HCT116 (cell line): ENCODE measurements around the gene TMEM150A. TPM values are rescaled to one million over a fixed set of nuclear protein-coding genes. Genes with fewer than 3 reads are reported as not detected.
A peak's percentile ranks its signal among the peaks of the same experiment; 100 is the strongest.

ENCODE experiments used
- ATAC-seq: fragments of 200-7000 bp; cut with Tn5 transposase; 2 replicates; pipeline ENCODE4 v1.9.1; 2020; ENCODE audit warnings: mild to moderate bottlenecking, moderate library complexity
- BruUV-seq: library from RNA; stranded (reverse); fragments of 400-500 nt; replicated peaks from 2 replicates; lab custom pipeline; 2021; lab: Mats Ljungman, UMichigan
- CTCF ChIA-PET: fragments of 300-600 bp; sonication (Branson Sonifier 250); formaldehyde crosslinking; loops from one replicate; lab custom pipeline; 2021; ENCODE audit warnings: antibody characterized with exemption; lab: Charles Lee
- POLR2A ChIA-PET: fragments of 300-600, 350-600 bp; sonication (Branson Sonifier 250); formaldehyde crosslinking; loops from one replicate; lab custom pipeline; 2021; ENCODE audit warnings: antibody characterized with exemption; lab: Charles Lee
- RAD21 ChIA-PET, 2 experiments: fragments of 300-600 bp; sonication (Branson Sonifier 250); formaldehyde crosslinking; loops; one replicate each; lab custom pipeline; 2023; ENCODE audit warnings: low total read pairs in 2 of 2; ENCODE audit not compliant: uncharacterized antibody in 2 of 2, unreplicated experiment in 2 of 2, low non-redundant PET in 1 of 2; lab: Charles Lee
- DNase-seq: peaks from one replicate; pipeline ENCODE4 v3.0.0-alpha.2; 2010; ENCODE audit warnings: low read depth, low spot score
- H2AFZ ChIP-seq: fragments of 200-600 bp; shearing (Covaris generic), sonication (generic); 2 replicates; pipeline ENCODE4 v1.6.1; 2017; ENCODE audit warnings: low read depth, mixed run types, mixed read lengths, antibody characterized with exemption, low read length; ENCODE audit not compliant: poor library complexity, severe bottlenecking
- H3K27ac ChIP-seq: 2 replicates; pipeline ENCODE4 v1.5.1; 2012; ENCODE audit warnings: low read depth, low read length
- H3K27me3 ChIP-seq: fragments of 200-600 bp; sonication (generic); 2 replicates; pipeline ENCODE4 v1.6.1; 2016; ENCODE audit warnings: mixed run types, low read length, mixed read lengths; ENCODE audit not compliant: insufficient read depth
- H3K36me3 ChIP-seq, 2 experiments: fragments of 200-500 bp in 1 of 2; fragments of 200-600 bp in 1 of 2; sonication (Bioruptor generic) in 1 of 2; sonication (generic) in 1 of 2; 2 replicates each; pipeline versions ENCODE4 v1.5.1 to v1.6.1; 2014 to 2016; ENCODE audit warnings: low read length in 2 of 2, inconsistent platforms in 1 of 2, mixed read lengths in 1 of 2, mixed run types in 1 of 2; ENCODE audit not compliant: insufficient read depth in 2 of 2, control insufficient read depth in 1 of 2
- H3K4me1 ChIP-seq, 2 experiments: fragments of 200-600 bp in 1 of 2; sonication (generic) in 1 of 2; 2 replicates each; pipeline versions ENCODE4 v1.5.1 to v1.6.1; 2012 to 2017; ENCODE audit warnings: low read length in 2 of 2, inconsistent platforms in 1 of 2, mild to moderate bottlenecking in 1 of 2, mixed read lengths in 1 of 2, mixed run types in 1 of 2, moderate library complexity in 1 of 2; ENCODE audit not compliant: insufficient read depth in 2 of 2, control insufficient read depth in 1 of 2
- H3K4me2 ChIP-seq: fragments of 200-600 bp; sonication (generic); 2 replicates; pipeline ENCODE4 v1.6.1; 2017; ENCODE audit warnings: mixed run types, low read length, mixed read lengths
- H3K4me3 ChIP-seq, 2 experiments: fragments of 200-600 bp in 1 of 2; sonication (generic) in 1 of 2; replicated peaks in 1 of 2; 2 replicates each; pipeline ENCODE4 v1.5.1; 2011 to 2016; ENCODE audit warnings: low read length in 2 of 2, control low read depth in 1 of 2, low read depth in 1 of 2, mild to moderate bottlenecking in 1 of 2, mixed read lengths in 1 of 2, mixed run types in 1 of 2
- H3K79me2 ChIP-seq: fragments of 200-600 bp; sonication (generic); 2 replicates; pipeline ENCODE4 v1.6.1; 2017; ENCODE audit warnings: mild to moderate bottlenecking, mixed run types, low read length, moderate library complexity, mixed read lengths; ENCODE audit not compliant: insufficient read depth
- H3K9ac ChIP-seq: fragments of 200-600 bp; sonication (generic); 2 replicates; pipeline ENCODE4 v1.6.1; 2016; ENCODE audit warnings: low read length, mixed read lengths
- H3K9me2 ChIP-seq: fragments of 200-600 bp; sonication (generic), shearing (Covaris generic); 2 replicates; pipeline ENCODE4 v1.6.1; 2017; ENCODE audit warnings: mixed run types, mild to moderate bottlenecking, moderate library complexity; ENCODE audit not compliant: insufficient read depth
- H3K9me3 ChIP-seq, 2 experiments: fragments of 200-500 bp in 1 of 2; fragments of 200-600 bp in 1 of 2; sonication (Bioruptor generic) in 1 of 2; sonication (generic) in 1 of 2; 2 replicates each; pipeline ENCODE4 v1.6.1; 2014 to 2017; ENCODE audit warnings: low read length in 2 of 2, mixed read lengths in 2 of 2, inconsistent platforms in 1 of 2, low read depth in 1 of 2, mild to moderate bottlenecking in 1 of 2, mixed run types in 1 of 2, moderate library complexity in 1 of 2; ENCODE audit not compliant: control insufficient read depth in 1 of 2, insufficient read depth in 1 of 2
- H4K20me1 ChIP-seq: fragments of 200-600 bp; sonication (generic), shearing (Covaris generic); 2 replicates; pipeline ENCODE4 v1.6.1; 2017; ENCODE audit warnings: mixed run types, mild to moderate bottlenecking, moderate library complexity; ENCODE audit not compliant: insufficient read depth
- CEBPB ChIP-seq: IDR thresholded peaks from 2 replicates; pipeline ENCODE4 v1.6.1; 2012; ENCODE audit warnings: low read depth
- EGR1 ChIP-seq: IDR thresholded peaks from 2 replicates; pipeline ENCODE4 v1.6.1; 2012; ENCODE audit warnings: low read depth
- EZH2phosphoT487 ChIP-seq: fragments of 200-600 bp; IDR thresholded peaks from 2 replicates; pipeline ENCODE4 v1.6.1; 2018; ENCODE audit warnings: antibody characterized with exemption, borderline replicate concordance
- FOSL1 ChIP-seq: IDR thresholded peaks from 2 replicates; pipeline ENCODE4 v1.6.1; 2012; ENCODE audit warnings: low read depth
- POLR2A ChIP-seq: IDR thresholded peaks from 2 replicates; pipeline ENCODE4 v1.7.0; 2011; ENCODE audit warnings: borderline replicate concordance; ENCODE audit not compliant: insufficient read depth, insufficient read length; ENCODE audit errors: extremely low read depth
- RAD21 ChIP-seq: IDR thresholded peaks from 2 replicates; pipeline ENCODE4 v1.6.1; 2012; ENCODE audit warnings: low read depth, mild to moderate bottlenecking
- SIN3A ChIP-seq: IDR thresholded peaks from 2 replicates; pipeline ENCODE4 v1.6.1; 2012; ENCODE audit warnings: low read depth
- SP1 ChIP-seq: IDR thresholded peaks from 2 replicates; pipeline ENCODE4 v1.6.1; 2012; ENCODE audit warnings: low read depth
- SRF ChIP-seq: IDR thresholded peaks from 2 replicates; pipeline ENCODE4 v1.6.1; 2012; ENCODE audit warnings: low read depth
- TCF7L2 ChIP-seq: IDR thresholded peaks from 2 replicates; pipeline ENCODE4 v1.7.0; 2011; ENCODE audit warnings: borderline replicate concordance, inconsistent platforms; ENCODE audit not compliant: insufficient read depth, insufficient read length; ENCODE audit errors: extremely low read depth
- YY1 ChIP-seq: IDR thresholded peaks from 2 replicates; pipeline ENCODE4 v1.6.1; 2011; ENCODE audit warnings: low read length, low read depth, moderate library complexity, mild to moderate bottlenecking; ENCODE audit not compliant: insufficient replicate concordance; ENCODE audit errors: extremely low read depth
- ZFX ChIP-seq: fragments of 450-650 bp; IDR thresholded peaks from 2 replicates; pipeline ENCODE4 v1.6.1; 2017
- ZNF274 ChIP-seq: fragments of 200-500 bp; sonication (Bioruptor generic); IDR thresholded peaks from 2 replicates; pipeline ENCODE4 v1.6.1; 2014; ENCODE audit warnings: mild to moderate bottlenecking, low read depth, low read length, inconsistent platforms
- intact Hi-C: fragments of 100-400 bp; cut with micrococcal nuclease; formaldehyde crosslinking; loops from 2 replicates; pipeline ENCODE4 v1.10.0; 2022
- total RNA-seq: library from RNA; stranded (reverse); gene quantifications from one replicate; pipeline ENCODE4 v1.2.1, GENCODE V29; 2021; ENCODE audit not compliant: unreplicated experiment
- TF ChIP-seq, protein P1 (sequence below), 3 experiments: fragments of 200-600 bp in 1 of 3; sonication (generic) in 1 of 3; IDR thresholded peaks in 2 of 3; conservative IDR thresholded peaks in 1 of 3; 2 replicates each; pipeline ENCODE4 v1.5.1; 2012 to 2017; ENCODE audit warnings: low read depth in 2 of 3, low read length in 2 of 3, antibody characterized with exemption in 1 of 3, borderline replicate concordance in 1 of 3, control low read depth in 1 of 3, mild to moderate bottlenecking in 1 of 3, mixed read lengths in 1 of 3, mixed run types in 1 of 3, moderate library complexity in 1 of 3; ENCODE audit not compliant: insufficient read depth in 1 of 3
- TF ChIP-seq, protein P2 (sequence below): IDR thresholded peaks from 2 replicates; pipeline ENCODE4 v1.6.1; 2012
- TF ChIP-seq, protein P3 (sequence below): IDR thresholded peaks from 2 replicates; pipeline ENCODE4 v1.6.1; 2012; ENCODE audit warnings: low read depth
- TF ChIP-seq, protein P4 (sequence below): IDR thresholded peaks from 2 replicates; pipeline ENCODE4 v1.6.1; 2011; ENCODE audit warnings: mild to moderate bottlenecking, low read length, moderate library complexity; ENCODE audit not compliant: insufficient replicate concordance; ENCODE audit errors: extremely low read depth

Gene TMEM150A
- total RNA-seq, 1 experiment from 2014 or later, result 9.9 TPM

DNA sequence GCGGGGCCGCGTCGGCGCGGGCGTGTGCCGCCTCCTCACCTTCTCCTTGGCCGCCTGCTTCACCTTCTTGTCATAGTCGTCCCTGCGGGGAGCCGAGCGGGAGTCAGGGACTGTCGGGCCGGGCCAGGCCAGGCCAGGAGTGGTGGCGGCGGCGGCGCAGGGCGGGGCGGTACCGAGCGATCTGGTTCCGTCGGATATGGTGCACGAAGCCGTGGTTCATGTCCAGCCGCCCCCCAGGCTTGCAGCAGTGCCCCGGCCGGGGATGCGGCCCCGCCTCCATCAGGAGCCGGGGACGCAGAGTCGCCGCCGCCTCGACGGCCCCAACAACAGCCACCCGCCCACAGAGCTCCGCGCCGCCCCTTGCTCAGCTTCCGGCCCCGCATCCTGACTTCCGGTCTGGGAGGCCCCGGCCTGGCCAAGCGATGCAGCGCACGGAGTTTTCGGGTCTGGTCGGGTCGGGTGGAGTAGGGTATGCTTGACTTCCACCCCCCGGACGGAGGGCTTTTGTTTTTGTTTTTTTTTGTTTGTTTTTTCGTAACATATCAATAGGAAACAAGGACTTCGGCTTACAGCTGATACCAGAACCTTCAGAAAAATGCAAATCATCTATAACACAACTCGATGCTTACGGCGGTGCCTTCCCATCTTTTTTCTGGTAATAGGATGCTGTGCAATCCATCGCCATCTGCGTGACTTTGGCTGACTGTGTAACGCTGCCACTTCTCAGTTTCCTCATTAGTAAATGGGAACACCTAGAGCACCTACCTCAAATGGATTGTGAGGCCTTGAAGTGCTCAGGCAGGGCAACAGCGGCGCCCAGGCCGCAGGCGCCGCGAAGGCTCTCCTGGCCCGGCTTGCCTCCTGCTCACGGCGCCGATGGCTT is 9.4 kb upstream of the TMEM150A start, which contains the start of gene C2orf68:
Gene C2orf68, minus strand, starts transcription at position 362 of the 883 bp plus-strand sequence. Its CDS starts 82 bp downstream, at position 280.
- intact Hi-C loops, result loop anchor here (5.0 kb wide), 2 partner anchors 260 to 325 kb away; partner anchors contain the start of genes ELMOD3 and RETSAT
- H3K36me3 ChIP-seq, result peaks cover 6 to 16% of the 10 kb centered on the region in 2 experiments
- TSS peak; percentile 90 for BruUV-seq
- peaks cover 10 to 29% of the 10 kb centered on the region in 2 experiments for H3K4me1 ChIP-seq
- ChIA-PET POLR2A (interaction anchor here (0.6 to 1.3 kb wide), 15 partner anchors 9 to 258 kb away, joined by 3 to 20 read pairs (median 3); partner anchors contain the start of genes GGCX, RETSAT, RNF181 and TMEM150A), CTCF (interaction anchor here (1.3 to 1.5 kb wide), 2 partner anchors 9 to 25 kb away, joined by 3 to 5 read pairs; partner anchors contain the start of gene TMEM150A), RAD21 (no interaction called here)
- peak within 1 kb of the TSS; percentile 93 to 98 for H3K4me3 ChIP-seq
- H3K27me3 ChIP-seq, result no peaks in the 10 kb centered on the region
- peak within 1 kb of the TSS; percentile 86 for H3K9ac ChIP-seq
- H3K9me3 ChIP-seq, result no peaks in the 10 kb centered on the region
- peak within 1 kb of the TSS; percentile 93 for H3K4me2 ChIP-seq
- ATAC-seq, result peak; percentile 76
- H3K9me2 ChIP-seq, result no peaks in the 10 kb centered on the region
- H2AFZ ChIP-seq, result no peak within 1 kb of the TSS
- peaks cover 33% of the 10 kb centered on the region for H3K79me2 ChIP-seq
- peak within 1 kb of the TSS; percentile 87 for H3K27ac ChIP-seq
- peak; percentile 81 for DNase-seq
- H4K20me1 ChIP-seq, result no peaks in the 10 kb centered on the region
- TF ChIP-seq, protein P1, sequence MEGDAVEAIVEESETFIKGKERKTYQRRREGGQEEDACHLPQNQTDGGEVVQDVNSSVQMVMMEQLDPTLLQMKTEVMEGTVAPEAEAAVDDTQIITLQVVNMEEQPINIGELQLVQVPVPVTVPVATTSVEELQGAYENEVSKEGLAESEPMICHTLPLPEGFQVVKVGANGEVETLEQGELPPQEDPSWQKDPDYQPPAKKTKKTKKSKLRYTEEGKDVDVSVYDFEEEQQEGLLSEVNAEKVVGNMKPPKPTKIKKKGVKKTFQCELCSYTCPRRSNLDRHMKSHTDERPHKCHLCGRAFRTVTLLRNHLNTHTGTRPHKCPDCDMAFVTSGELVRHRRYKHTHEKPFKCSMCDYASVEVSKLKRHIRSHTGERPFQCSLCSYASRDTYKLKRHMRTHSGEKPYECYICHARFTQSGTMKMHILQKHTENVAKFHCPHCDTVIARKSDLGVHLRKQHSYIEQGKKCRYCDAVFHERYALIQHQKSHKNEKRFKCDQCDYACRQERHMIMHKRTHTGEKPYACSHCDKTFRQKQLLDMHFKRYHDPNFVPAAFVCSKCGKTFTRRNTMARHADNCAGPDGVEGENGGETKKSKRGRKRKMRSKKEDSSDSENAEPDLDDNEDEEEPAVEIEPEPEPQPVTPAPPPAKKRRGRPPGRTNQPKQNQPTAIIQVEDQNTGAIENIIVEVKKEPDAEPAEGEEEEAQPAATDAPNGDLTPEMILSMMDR (IDR thresholded peaks at IDR 0.05 in 2 of 3, conservative IDR thresholded peaks at IDR 0.05 in 1 of 3; ENCODE audit: borderline replicate concordance in 1 of 3, insufficient read depth in 1 of 3, low read depth in 2 of 3, low read length in 2 of 3), result no peak
- TF ChIP-seq EZH2phosphoT487, result no peak
- TF ChIP-seq POLR2A, result peak; percentile 93
- no peak for TF ChIP-seq CEBPB
- TF ChIP-seq, protein P2, sequence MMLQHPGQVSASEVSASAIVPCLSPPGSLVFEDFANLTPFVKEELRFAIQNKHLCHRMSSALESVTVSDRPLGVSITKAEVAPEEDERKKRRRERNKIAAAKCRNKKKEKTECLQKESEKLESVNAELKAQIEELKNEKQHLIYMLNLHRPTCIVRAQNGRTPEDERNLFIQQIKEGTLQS, result no peak
- TF ChIP-seq, protein P3, sequence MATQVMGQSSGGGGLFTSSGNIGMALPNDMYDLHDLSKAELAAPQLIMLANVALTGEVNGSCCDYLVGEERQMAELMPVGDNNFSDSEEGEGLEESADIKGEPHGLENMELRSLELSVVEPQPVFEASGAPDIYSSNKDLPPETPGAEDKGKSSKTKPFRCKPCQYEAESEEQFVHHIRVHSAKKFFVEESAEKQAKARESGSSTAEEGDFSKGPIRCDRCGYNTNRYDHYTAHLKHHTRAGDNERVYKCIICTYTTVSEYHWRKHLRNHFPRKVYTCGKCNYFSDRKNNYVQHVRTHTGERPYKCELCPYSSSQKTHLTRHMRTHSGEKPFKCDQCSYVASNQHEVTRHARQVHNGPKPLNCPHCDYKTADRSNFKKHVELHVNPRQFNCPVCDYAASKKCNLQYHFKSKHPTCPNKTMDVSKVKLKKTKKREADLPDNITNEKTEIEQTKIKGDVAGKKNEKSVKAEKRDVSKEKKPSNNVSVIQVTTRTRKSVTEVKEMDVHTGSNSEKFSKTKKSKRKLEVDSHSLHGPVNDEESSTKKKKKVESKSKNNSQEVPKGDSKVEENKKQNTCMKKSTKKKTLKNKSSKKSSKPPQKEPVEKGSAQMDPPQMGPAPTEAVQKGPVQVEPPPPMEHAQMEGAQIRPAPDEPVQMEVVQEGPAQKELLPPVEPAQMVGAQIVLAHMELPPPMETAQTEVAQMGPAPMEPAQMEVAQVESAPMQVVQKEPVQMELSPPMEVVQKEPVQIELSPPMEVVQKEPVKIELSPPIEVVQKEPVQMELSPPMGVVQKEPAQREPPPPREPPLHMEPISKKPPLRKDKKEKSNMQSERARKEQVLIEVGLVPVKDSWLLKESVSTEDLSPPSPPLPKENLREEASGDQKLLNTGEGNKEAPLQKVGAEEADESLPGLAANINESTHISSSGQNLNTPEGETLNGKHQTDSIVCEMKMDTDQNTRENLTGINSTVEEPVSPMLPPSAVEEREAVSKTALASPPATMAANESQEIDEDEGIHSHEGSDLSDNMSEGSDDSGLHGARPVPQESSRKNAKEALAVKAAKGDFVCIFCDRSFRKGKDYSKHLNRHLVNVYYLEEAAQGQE, result no peak
- peak; percentile 79 for TF ChIP-seq SP1
- TF ChIP-seq FOSL1, result no peak
- no peak for TF ChIP-seq SRF
- peak; percentile 79 for TF ChIP-seq EGR1
- TF ChIP-seq YY1, result no peak
- no peak for TF ChIP-seq RAD21
- TF ChIP-seq ZNF274, result no peak
- peak; percentile 86 for TF ChIP-seq SIN3A
- TF ChIP-seq, protein P4, sequence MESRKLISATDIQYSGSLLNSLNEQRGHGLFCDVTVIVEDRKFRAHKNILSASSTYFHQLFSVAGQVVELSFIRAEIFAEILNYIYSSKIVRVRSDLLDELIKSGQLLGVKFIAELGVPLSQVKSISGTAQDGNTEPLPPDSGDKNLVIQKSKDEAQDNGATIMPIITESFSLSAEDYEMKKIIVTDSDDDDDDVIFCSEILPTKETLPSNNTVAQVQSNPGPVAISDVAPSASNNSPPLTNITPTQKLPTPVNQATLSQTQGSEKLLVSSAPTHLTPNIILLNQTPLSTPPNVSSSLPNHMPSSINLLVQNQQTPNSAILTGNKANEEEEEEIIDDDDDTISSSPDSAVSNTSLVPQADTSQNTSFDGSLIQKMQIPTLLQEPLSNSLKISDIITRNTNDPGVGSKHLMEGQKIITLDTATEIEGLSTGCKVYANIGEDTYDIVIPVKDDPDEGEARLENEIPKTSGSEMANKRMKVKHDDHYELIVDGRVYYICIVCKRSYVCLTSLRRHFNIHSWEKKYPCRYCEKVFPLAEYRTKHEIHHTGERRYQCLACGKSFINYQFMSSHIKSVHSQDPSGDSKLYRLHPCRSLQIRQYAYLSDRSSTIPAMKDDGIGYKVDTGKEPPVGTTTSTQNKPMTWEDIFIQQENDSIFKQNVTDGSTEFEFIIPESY, result peak; percentile 9
- TF ChIP-seq ZFX, result peak; percentile 95
- TF ChIP-seq TCF7L2, result no peak
